Measurements from ENCODE around the gene NEDD9. TPM values are rescaled to one million over a fixed set of nuclear protein-coding genes. Genes with fewer than 3 reads are reported as not detected.

Gene NEDD9
- total and polyA plus RNA-seq, 3 experiments from 2014 or later = 39.9 to 41.0 (median 40.2) TPM

GRCh38 chr6:11143394-11144371, 88.8 kb downstream of the NEDD9 start:
- CTCF ChIA-PET = interaction anchor here (0.8 to 3.6 kb wide), 8 partner anchors 7 to 432 kb away, joined by 3 to 82 read pairs (median 4); partner anchors contain the start of gene ERVFRD-1
- H3K4me1 ChIP-seq (ENCODE audit: insufficient read depth, low read length) = no peaks in the 10 kb centered on the region
- Mint-ChIP-seq H3K4me1 (peaks cover 0 to 4% (median 4%) of the 10 kb centered on the region in 3 donors), H3K9me3 (no peaks in the 10 kb centered on the region), H3K4me3 (no peak overlapping the region), H3K27me3 (peaks cover 0 to 2% of the 10 kb centered on the region in 2 donors), H3K36me3 (no peaks in the 10 kb centered on the region), H3K27ac (no peak overlapping the region)
- no peak overlapping the region for H3K27ac ChIP-seq (ENCODE audit: low read depth, low read length)
- no peaks in the 10 kb centered on the region for H3K9me3 ChIP-seq (ENCODE audit: low read length)
- DNase-seq = no peak
- no peaks in the 10 kb centered on the region for H3K36me3 ChIP-seq (ENCODE audit: insufficient read depth, low read length)
- no peak overlapping the region for H3K4me3 ChIP-seq (ENCODE audit: low read length)
- POLR2A ChIA-PET = interaction anchor here (0.6 to 0.7 kb wide), 2 partner anchors 316 to 352 kb away, joined by 3 read pairs; no protein-coding TSS in a partner anchor
- H3K27me3 ChIP-seq (ENCODE audit: insufficient read depth, low read length, poor library complexity, severe bottlenecking) = no peaks in the 10 kb centered on the region

- no peak overlapping the region for H3K27ac ChIP-seq (ENCODE audit: low read depth, low read length)
- no peaks in the 10 kb centered on the region for H3K9me3 ChIP-seq (ENCODE audit: low read length)
- H3K4me1 ChIP-seq (ENCODE audit: insufficient read depth, low read length) = no peaks in the 10 kb centered on the region
- no peaks in the 10 kb centered on the region for H3K27me3 ChIP-seq (ENCODE audit: insufficient read depth, low read length, poor library complexity, severe bottlenecking)
- no peak for DNase-seq
- Mint-ChIP-seq H3K9me3 (no peaks in the 10 kb centered on the region), H3K4me1 (peaks cover 0 to 4% (median 4%) of the 10 kb centered on the region in 3 donors), H3K4me3 (no peak overlapping the region), H3K27ac (no peak overlapping the region), H3K36me3 (no peaks in the 10 kb centered on the region), H3K27me3 (peaks cover 0 to 2% of the 10 kb centered on the region in 2 donors)
- no peak overlapping the region for H3K4me3 ChIP-seq (ENCODE audit: low read length)
- H3K36me3 ChIP-seq (ENCODE audit: insufficient read depth, low read length) = no peaks in the 10 kb centered on the region
- ChIA-PET POLR2A (interaction anchor here (0.7 kb wide), 1 partner anchor 317 kb away, joined by 3 read pairs; no protein-coding TSS in a partner anchor), CTCF (interaction anchor here (1.0 to 3.6 kb wide), 2 partner anchors 29 to 354 kb away, joined by 4 to 82 read pairs; no protein-coding TSS in a partner anchor)
These were observed 90.0 kb downstream of the NEDD9 start for GRCh38 chr6:11142296-11143027.

GRCh38 chr6:11141295-11141694, 91.2 kb downstream of the NEDD9 start:
- Histone ChIP-seq H3K9me3 (ENCODE audit: low read length) (no peaks in the 10 kb centered on the region), H3K4me3 (ENCODE audit: low read length) (no peak overlapping the region), H3K4me1 (ENCODE audit: insufficient read depth, low read length) (no peaks in the 10 kb centered on the region), H3K36me3 (ENCODE audit: insufficient read depth, low read length) (no peaks in the 10 kb centered on the region), H3K27ac (ENCODE audit: low read depth, low read length) (no peak overlapping the region), H3K27me3 (ENCODE audit: insufficient read depth, low read length, poor library complexity, severe bottlenecking) (no peaks in the 10 kb centered on the region)
- ChIA-PET POLR2A (no interaction called here), CTCF (no interaction called here)
- Mint-ChIP-seq H3K4me1 (peaks cover 0 to 4% (median 4%) of the 10 kb centered on the region in 3 donors), H3K9me3 (no peaks in the 10 kb centered on the region), H3K4me3 (no peak overlapping the region), H3K36me3 (peaks cover 0 to 1% (median 0%) of the 10 kb centered on the region in 3 donors), H3K27ac (no peak overlapping the region), H3K27me3 (peaks cover 0 to 2% of the 10 kb centered on the region in 2 donors)
- no peak for DNase-seq

- Mint-ChIP-seq H3K4me1 (peaks cover 0 to 4% (median 4%) of the 10 kb centered on the region in 3 donors), H3K27ac (no peak overlapping the region), H3K27me3 (peaks cover 0 to 2% of the 10 kb centered on the region in 2 donors), H3K4me3 (no peak overlapping the region), H3K36me3 (peaks cover 0 to 13% (median 3%) of the 10 kb centered on the region in 3 donors), H3K9me3 (no peaks in the 10 kb centered on the region)
- no peak overlapping the region for H3K27ac ChIP-seq (ENCODE audit: low read depth, low read length)
- no peaks in the 10 kb centered on the region for H3K4me1 ChIP-seq (ENCODE audit: insufficient read depth, low read length)
- CTCF ChIA-PET = no interaction called here
- no peaks in the 10 kb centered on the region for H3K27me3 ChIP-seq (ENCODE audit: insufficient read depth, low read length, poor library complexity, severe bottlenecking)
- POLR2A ChIA-PET = no interaction called here
- H3K4me3 ChIP-seq (ENCODE audit: low read length) = no peak overlapping the region
- DNase-seq = no peak
- no peaks in the 10 kb centered on the region for H3K9me3 ChIP-seq (ENCODE audit: low read length)
- peaks cover 3% of the 10 kb centered on the region for H3K36me3 ChIP-seq (ENCODE audit: insufficient read depth, low read length)
These were observed 92.4 kb downstream of the NEDD9 start for GRCh38 chr6:11140056-11140455.

- no peak overlapping the region for H3K4me3 ChIP-seq (ENCODE audit: low read length)
- peaks cover 0 to 20% (median 9%) of the 10 kb centered on the region in 3 donors for H3K36me3 Mint-ChIP-seq
- H3K4me1 ChIP-seq (ENCODE audit: insufficient read depth, low read length) = no peaks in the 10 kb centered on the region
- no peak overlapping the region for H3K4me3 Mint-ChIP-seq
- no peaks in the 10 kb centered on the region for H3K9me3 Mint-ChIP-seq
- H3K27me3 ChIP-seq (ENCODE audit: insufficient read depth, low read length, poor library complexity, severe bottlenecking) = no peaks in the 10 kb centered on the region
- no peak overlapping the region for H3K27ac Mint-ChIP-seq
- no peaks in the 10 kb centered on the region for H3K9me3 ChIP-seq (ENCODE audit: low read length)
- CTCF ChIA-PET = no interaction called here
- H3K27me3 Mint-ChIP-seq = peaks cover 0 to 2% of the 10 kb centered on the region in 2 donors
- no peak overlapping the region for H3K27ac ChIP-seq (ENCODE audit: low read depth, low read length)
- H3K4me1 Mint-ChIP-seq = peaks cover 0 to 1% (median under 1%) of the 10 kb centered on the region in 3 donors
- POLR2A ChIA-PET = no interaction called here
- DNase-seq = no peak
- H3K36me3 ChIP-seq (ENCODE audit: insufficient read depth, low read length) = peaks cover 7% of the 10 kb centered on the region
These were observed 93.2 kb downstream of the NEDD9 start for GRCh38 chr6:11139051-11139960.

- H3K27ac ChIP-seq (ENCODE audit: low read depth, low read length) = no peak overlapping the region
- Mint-ChIP-seq H3K27ac (no peak overlapping the region), H3K4me3 (no peak overlapping the region), H3K36me3 (peaks cover 0 to 21% (median 11%) of the 10 kb centered on the region in 3 donors), H3K27me3 (peaks cover 0 to 2% of the 10 kb centered on the region in 2 donors), H3K4me1 (no peaks in the 10 kb centered on the region), H3K9me3 (no peaks in the 10 kb centered on the region)
- ChIA-PET CTCF (interaction anchor here (1.2 to 1.9 kb wide), 3 partner anchors 8 to 360 kb away, joined by 3 to 6 read pairs (median 4); no protein-coding TSS in a partner anchor), POLR2A (interaction anchor here (0.6 kb wide), 1 partner anchor 25 kb away, joined by 3 read pairs; the partner anchor contains the start of gene ERVFRD-1)
- peaks cover 7% of the 10 kb centered on the region for H3K36me3 ChIP-seq (ENCODE audit: insufficient read depth, low read length)
- DNase-seq = no peak
- H3K4me3 ChIP-seq (ENCODE audit: low read length) = no peak overlapping the region
- no peaks in the 10 kb centered on the region for H3K9me3 ChIP-seq (ENCODE audit: low read length)
- no peaks in the 10 kb centered on the region for H3K4me1 ChIP-seq (ENCODE audit: insufficient read depth, low read length)
- no peaks in the 10 kb centered on the region for H3K27me3 ChIP-seq (ENCODE audit: insufficient read depth, low read length, poor library complexity, severe bottlenecking)
These were observed 95.7 kb downstream of the NEDD9 start for GRCh38 chr6:11136809-11137208.

Measured in CD8-positive, alpha-beta memory T cell (primary cell).